Activated naive CD8-positive, alpha-beta T cell (primary cell): ENCODE results near the gene UBE2F.
"Not testable (repeated sequence)": the region's sequence is repeated elsewhere in the genome, so short reads cannot be mapped to it uniquely, and the experiment has no call there.

Experiments used
- H3K27ac Mint-ChIP-seq: one replicate; pipeline ENCODE4 v1.8.0; 2021; ENCODE audit warnings: mixed read lengths
- H3K27me3 Mint-ChIP-seq: one replicate; pipeline ENCODE4 v1.8.0; 2021; ENCODE audit warnings: mixed read lengths
- H3K36me3 Mint-ChIP-seq: one replicate; pipeline ENCODE4 v1.8.0; 2021; ENCODE audit warnings: mixed read lengths
- H3K4me1 Mint-ChIP-seq: one replicate; pipeline ENCODE4 v1.8.0; 2021; ENCODE audit warnings: low read depth, mixed read lengths
- H3K4me3 Mint-ChIP-seq: one replicate; pipeline ENCODE4 v1.8.0; 2021; ENCODE audit warnings: mild to moderate bottlenecking, mixed read lengths
- H3K9me3 Mint-ChIP-seq: one replicate; pipeline ENCODE4 v1.8.0; 2021; ENCODE audit warnings: low read depth, mixed read lengths

The UBE2F gene

GRCh38 chr2:237963490-237963991 is 3.3 kb upstream of the UBE2F start:
- peaks cover 13% of the 10 kb centered on the region for H3K4me1 Mint-ChIP-seq
- not testable (repeated sequence) for H3K27me3 Mint-ChIP-seq, H3K4me3 Mint-ChIP-seq, H3K9me3 Mint-ChIP-seq, H3K36me3 Mint-ChIP-seq, H3K27ac Mint-ChIP-seq

- no peaks in the 10 kb centered on the region for H3K27me3 Mint-ChIP-seq
- peaks cover 3% of the 10 kb centered on the region for H3K9me3 Mint-ChIP-seq
- no peak overlapping the region for H3K4me3 Mint-ChIP-seq
- no peak overlapping the region for H3K27ac Mint-ChIP-seq
- H3K36me3 Mint-ChIP-seq, result peaks cover 3% of the 10 kb centered on the region
- peaks cover 19% of the 10 kb centered on the region for H3K4me1 Mint-ChIP-seq
These were observed 2.6 kb upstream of the UBE2F start for GRCh38 chr2:237964194-237964577.

- peak overlapping the region; percentile 64 for H3K4me3 Mint-ChIP-seq
- H3K27ac Mint-ChIP-seq, result no peak overlapping the region
- H3K4me1 Mint-ChIP-seq, result peaks cover 25% of the 10 kb centered on the region
- no peaks in the 10 kb centered on the region for H3K27me3 Mint-ChIP-seq
- H3K36me3 Mint-ChIP-seq, result peaks cover 6% of the 10 kb centered on the region
- peaks cover 3% of the 10 kb centered on the region for H3K9me3 Mint-ChIP-seq
These were observed 2.0 kb upstream of the UBE2F start for GRCh38 chr2:237964578-237965404.

- not testable (repeated sequence) for H3K27me3 Mint-ChIP-seq, H3K36me3 Mint-ChIP-seq, H3K9me3 Mint-ChIP-seq
- Mint-ChIP-seq H3K4me1 (peaks cover 34% of the 10 kb centered on the region), H3K27ac (peak overlapping the region; percentile 54), H3K4me3 (peak overlapping the region; percentile 87)
These were observed 970 bp upstream of the UBE2F start for GRCh38 chr2:237965844-237966243.

GRCh38 chr2:237966250-237966564 is 607 bp upstream of the UBE2F start:
- Mint-ChIP-seq H3K36me3 (peaks cover 6% of the 10 kb centered on the region), H3K27ac (peak overlapping the region; percentile 54), H3K9me3 (peaks cover 3% of the 10 kb centered on the region), H3K4me3 (peak overlapping the region; percentile 87), H3K4me1 (peaks cover 36% of the 10 kb centered on the region), H3K27me3 (no peaks in the 10 kb centered on the region)

- peaks cover 6% of the 10 kb centered on the region for H3K36me3 Mint-ChIP-seq
- peak overlapping the region; percentile 84 for H3K4me3 Mint-ChIP-seq
- no peaks in the 10 kb centered on the region for H3K27me3 Mint-ChIP-seq
- H3K9me3 Mint-ChIP-seq, result peaks cover 2% of the 10 kb centered on the region
- H3K27ac Mint-ChIP-seq, result peak overlapping the region; percentile 30
- peaks cover 42% of the 10 kb centered on the region for H3K4me1 Mint-ChIP-seq
These were observed 693 bp downstream of the UBE2F start for GRCh38 chr2:237967463-237967951.

GRCh38 chr2:237968048-237968862 is 1.4 kb downstream of the UBE2F start:
- Mint-ChIP-seq H3K4me1 (peaks cover 45% of the 10 kb centered on the region), H3K27ac (peak overlapping the region; percentile 30), H3K4me3 (peak overlapping the region; percentile 84)

GRCh38 chr2:237971661-237972060 is 4.8 kb downstream of the UBE2F start:
- Mint-ChIP-seq H3K4me1 (peaks cover 48% of the 10 kb centered on the region), H3K9me3 (no peaks in the 10 kb centered on the region), H3K27me3 (no peaks in the 10 kb centered on the region), H3K4me3 (no peak overlapping the region), H3K27ac (no peak overlapping the region), H3K36me3 (peaks cover 12% of the 10 kb centered on the region)

More at GRCh38 chr2:237968048-237968862, 1.4 kb downstream of the UBE2F start:
- Mint-ChIP-seq H3K27me3 (no peaks in the 10 kb centered on the region), H3K9me3 (no peaks in the 10 kb centered on the region), H3K36me3 (peaks cover 5% of the 10 kb centered on the region)

GRCh38 chr2:237972211-237972610 is 5.4 kb downstream of the UBE2F start:
- Mint-ChIP-seq H3K36me3 (peaks cover 12% of the 10 kb centered on the region), H3K27ac (no peak overlapping the region), H3K4me3 (no peak overlapping the region), H3K9me3 (no peaks in the 10 kb centered on the region), H3K27me3 (no peaks in the 10 kb centered on the region), H3K4me1 (peaks cover 51% of the 10 kb centered on the region)

- H3K27ac Mint-ChIP-seq, result no peak overlapping the region
- no peak overlapping the region for H3K4me3 Mint-ChIP-seq
- peaks cover 54% of the 10 kb centered on the region for H3K4me1 Mint-ChIP-seq
- no peaks in the 10 kb centered on the region for H3K27me3 Mint-ChIP-seq
- H3K36me3 Mint-ChIP-seq, result peaks cover 15% of the 10 kb centered on the region
- no peaks in the 10 kb centered on the region for H3K9me3 Mint-ChIP-seq
These were observed 6.1 kb downstream of the UBE2F start for GRCh38 chr2:237972936-237973335.

GRCh38 chr2:237977380-237977779 is 10.6 kb downstream of the UBE2F start:
- Mint-ChIP-seq H3K27me3 (no peaks in the 10 kb centered on the region), H3K27ac (peak overlapping the region; percentile 69), H3K9me3 (no peaks in the 10 kb centered on the region), H3K4me3 (no peak overlapping the region), H3K4me1 (peaks cover 50% of the 10 kb centered on the region), H3K36me3 (peaks cover 14% of the 10 kb centered on the region)

- H3K27me3 Mint-ChIP-seq, result no peaks in the 10 kb centered on the region
- H3K9me3 Mint-ChIP-seq, result no peaks in the 10 kb centered on the region
- peaks cover 51% of the 10 kb centered on the region for H3K4me1 Mint-ChIP-seq
- H3K27ac Mint-ChIP-seq, result no peak overlapping the region
- peaks cover 15% of the 10 kb centered on the region for H3K36me3 Mint-ChIP-seq
- H3K4me3 Mint-ChIP-seq, result no peak overlapping the region
These were observed 11.4 kb downstream of the UBE2F start for GRCh38 chr2:237978058-237978712.

- H3K27me3 Mint-ChIP-seq, result no peaks in the 10 kb centered on the region
- no peak overlapping the region for H3K4me3 Mint-ChIP-seq
- peaks cover 18% of the 10 kb centered on the region for H3K36me3 Mint-ChIP-seq
- H3K4me1 Mint-ChIP-seq, result peaks cover 60% of the 10 kb centered on the region
- H3K9me3 Mint-ChIP-seq, result no peaks in the 10 kb centered on the region
- H3K27ac Mint-ChIP-seq, result peak overlapping the region; percentile 92
These were observed 12.5 kb downstream of the UBE2F start for GRCh38 chr2:237979331-237979730.

- no peaks in the 10 kb centered on the region for H3K27me3 Mint-ChIP-seq
- H3K9me3 Mint-ChIP-seq, result no peaks in the 10 kb centered on the region
- H3K36me3 Mint-ChIP-seq, result peaks cover 21% of the 10 kb centered on the region
- H3K4me1 Mint-ChIP-seq, result peaks cover 62% of the 10 kb centered on the region
- peak overlapping the region; percentile 92 for H3K27ac Mint-ChIP-seq
- no peak overlapping the region for H3K4me3 Mint-ChIP-seq
These were observed 13.3 kb downstream of the UBE2F start for GRCh38 chr2:237980087-237980486.

- Mint-ChIP-seq H3K27ac (peak overlapping the region; percentile 92), H3K36me3 (peaks cover 26% of the 10 kb centered on the region), H3K4me3 (peak overlapping the region; percentile 71)
These were observed 13.9 kb downstream of the UBE2F start for GRCh38 chr2:237980751-237981150.

More at GRCh38 chr2:237980751-237981150, 13.9 kb downstream of the UBE2F start:
- no peaks in the 10 kb centered on the region for H3K27me3 Mint-ChIP-seq
- no peaks in the 10 kb centered on the region for H3K9me3 Mint-ChIP-seq
- H3K4me1 Mint-ChIP-seq, result peaks cover 66% of the 10 kb centered on the region
